AG04450 (cell line): ENCODE measurements around the gene NECAB3. TPM values are rescaled to one million over a fixed set of nuclear protein-coding genes. Genes with fewer than 3 reads are reported as not detected.
"Not testable (repeated sequence)": the region's sequence is repeated elsewhere in the genome, so short reads cannot be mapped to it uniquely, and the experiment has no call there.

ENCODE experiments used
- CTCF ChIA-PET: fragments of 300-600, 350-600 bp; formaldehyde crosslinking; extraction: SDS; loops from one replicate; lab custom pipeline; 2022; ENCODE audit warnings: antibody characterized with exemption, inconsistent platforms; lab: Charles Lee
- POLR2A ChIA-PET: fragments of 350-600 bp; formaldehyde crosslinking; extraction: SDS; loops from one replicate; lab custom pipeline; 2021; ENCODE audit warnings: antibody characterized with exemption, inconsistent platforms; lab: Yijun Ruan, JAX
- DNase-seq: peaks from one replicate; pipeline ENCODE4 v3.0.0-alpha.2; 2011; ENCODE audit warnings: low read depth, low spot score
- H3K27ac ChIP-seq: one replicate; pipeline ENCODE4 v1.5.1; 2012; ENCODE audit warnings: low read depth, low read length, control low read depth
- H3K27me3 ChIP-seq: one replicate; pipeline ENCODE4 v1.6.0; 2012; ENCODE audit warnings: low read length; ENCODE audit not compliant: control insufficient read depth, insufficient read depth
- H3K4me3 ChIP-seq: 2 replicates; pipeline ENCODE4 v1.5.1; 2011; ENCODE audit warnings: mild to moderate bottlenecking, low read depth, low read length, control low read depth
- H3K9me3 ChIP-seq: 2 replicates; pipeline ENCODE4 v1.5.1; 2012; ENCODE audit warnings: low read length; ENCODE audit not compliant: control insufficient read depth, insufficient read depth
- CTCF ChIP-seq: IDR thresholded peaks from 2 replicates; pipeline ENCODE4 v1.5.1; 2011; ENCODE audit warnings: low read depth, low read length, control low read depth, inconsistent platforms
- polyA plus RNA-seq: library from polyadenylated mRNA; depleted of rRNA; stranded (reverse); fragments of >200 nt; gene quantifications from 2 replicates; pipeline ENCODE4 v1.2.3, GENCODE V29; 2011

NECAB3 gene
- polyA plus RNA-seq, 1 experiment = 11.7 TPM

- no peak overlapping the region for H3K4me3 ChIP-seq
- no peak for DNase-seq
- no peaks in the 10 kb centered on the region for H3K27me3 ChIP-seq
- H3K9me3 ChIP-seq = no peaks in the 10 kb centered on the region
- POLR2A ChIA-PET = no interaction called here
- CTCF ChIA-PET = no interaction called here
- no peak overlapping the region for H3K27ac ChIP-seq
- TF ChIP-seq CTCF = no peak
These were observed 24.0 kb downstream of the NECAB3 start for GRCh38 chr20:33650111-33650752.

- DNase-seq = no peak
- no peak for TF ChIP-seq CTCF
- no peak overlapping the region for H3K27ac ChIP-seq
- no peaks in the 10 kb centered on the region for H3K9me3 ChIP-seq
- no peak overlapping the region for H3K4me3 ChIP-seq
- POLR2A ChIA-PET = interaction anchor here (0.6 to 1.2 kb wide), 2 partner anchors 15 to 76 kb away, joined by 3 read pairs; no protein-coding TSS in a partner anchor
- CTCF ChIA-PET = no interaction called here
- no peaks in the 10 kb centered on the region for H3K27me3 ChIP-seq
These were observed 25.0 kb downstream of the NECAB3 start for GRCh38 chr20:33649201-33649681.

- DNase-seq = no peak
- POLR2A ChIA-PET = interaction anchor here (0.6 to 1.2 kb wide), 2 partner anchors 16 to 75 kb away, joined by 3 read pairs; no protein-coding TSS in a partner anchor
- Histone ChIP-seq H3K27ac (no peak overlapping the region), H3K27me3 (no peaks in the 10 kb centered on the region), H3K9me3 (no peaks in the 10 kb centered on the region), H3K4me3 (no peak overlapping the region)
- no peak for TF ChIP-seq CTCF
- CTCF ChIA-PET = interaction anchor here (0.6 kb wide), 1 partner anchor 194 kb away, joined by 3 read pairs; no protein-coding TSS in a partner anchor
These were observed 25.7 kb downstream of the NECAB3 start for GRCh38 chr20:33648396-33649004.

GRCh38 chr20:33647603-33648395 is 26.4 kb downstream of the NECAB3 start:
- no peak for TF ChIP-seq CTCF
- no peaks in the 10 kb centered on the region for H3K27me3 ChIP-seq
- no peak for DNase-seq
- no peaks in the 10 kb centered on the region for H3K9me3 ChIP-seq
- H3K4me3 ChIP-seq = no peak overlapping the region
- ChIA-PET POLR2A (interaction anchor here (0.6 to 1.2 kb wide), 2 partner anchors 16 to 108 kb away, joined by 3 to 8 read pairs; no protein-coding TSS in a partner anchor), CTCF (interaction anchor here (0.6 kb wide), 3 partner anchors 123 to 193 kb away, joined by 3 to 5 read pairs (median 3); no protein-coding TSS in a partner anchor)
- H3K27ac ChIP-seq = peak overlapping the region; percentile 2

GRCh38 chr20:33646959-33647602 is 27.1 kb downstream of the NECAB3 start:
- not testable (repeated sequence) for H3K4me3 ChIP-seq, DNase-seq, H3K27ac ChIP-seq, H3K9me3 ChIP-seq, H3K27me3 ChIP-seq
- ChIA-PET CTCF (interaction anchor here (0.6 kb wide), 1 partner anchor 122 kb away, joined by 3 read pairs; no protein-coding TSS in a partner anchor), POLR2A (interaction anchor here (0.6 kb wide), 1 partner anchor 107 kb away, joined by 8 read pairs; no protein-coding TSS in a partner anchor)
